ENCODE measurements around the gene YY2.

DNA sequence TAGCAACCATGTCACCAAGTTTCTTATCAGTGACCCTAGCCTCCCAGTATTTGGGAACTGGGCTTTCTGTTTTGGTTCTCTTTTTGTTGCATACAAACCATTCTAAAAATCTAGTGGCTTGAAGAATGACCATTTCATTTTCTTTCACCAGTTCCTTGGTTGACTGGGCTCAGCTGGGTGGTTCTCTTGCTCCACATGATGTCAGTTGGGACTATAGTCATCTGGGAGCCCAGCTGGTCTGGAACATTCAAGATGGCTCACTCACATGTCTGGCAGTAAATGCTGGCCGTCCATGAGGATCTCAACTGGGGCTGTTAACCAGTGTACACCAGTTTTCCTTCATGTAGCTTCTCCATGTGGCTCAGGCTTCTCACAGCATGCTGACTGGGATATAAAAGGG, 44.0 kb upstream of the YY2 start:
- TF ChIP-seq, protein P1, sequence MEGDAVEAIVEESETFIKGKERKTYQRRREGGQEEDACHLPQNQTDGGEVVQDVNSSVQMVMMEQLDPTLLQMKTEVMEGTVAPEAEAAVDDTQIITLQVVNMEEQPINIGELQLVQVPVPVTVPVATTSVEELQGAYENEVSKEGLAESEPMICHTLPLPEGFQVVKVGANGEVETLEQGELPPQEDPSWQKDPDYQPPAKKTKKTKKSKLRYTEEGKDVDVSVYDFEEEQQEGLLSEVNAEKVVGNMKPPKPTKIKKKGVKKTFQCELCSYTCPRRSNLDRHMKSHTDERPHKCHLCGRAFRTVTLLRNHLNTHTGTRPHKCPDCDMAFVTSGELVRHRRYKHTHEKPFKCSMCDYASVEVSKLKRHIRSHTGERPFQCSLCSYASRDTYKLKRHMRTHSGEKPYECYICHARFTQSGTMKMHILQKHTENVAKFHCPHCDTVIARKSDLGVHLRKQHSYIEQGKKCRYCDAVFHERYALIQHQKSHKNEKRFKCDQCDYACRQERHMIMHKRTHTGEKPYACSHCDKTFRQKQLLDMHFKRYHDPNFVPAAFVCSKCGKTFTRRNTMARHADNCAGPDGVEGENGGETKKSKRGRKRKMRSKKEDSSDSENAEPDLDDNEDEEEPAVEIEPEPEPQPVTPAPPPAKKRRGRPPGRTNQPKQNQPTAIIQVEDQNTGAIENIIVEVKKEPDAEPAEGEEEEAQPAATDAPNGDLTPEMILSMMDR (IDR thresholded peaks at IDR 0.05; ENCODE audit: low read depth, low read length, poor library complexity, severe bottlenecking): no peak
- no peak for TF ChIP-seq EZH2phosphoT487 (IDR thresholded peaks at IDR 0.05; ENCODE audit: borderline replicate concordance, low read length)

Data from DOHH2 (cell line).